HG02623 (cell line): ENCODE results near the gene AUP1.

Source experiments
- ATAC-seq: cut with Tn5 transposase; IDR thresholded peaks from one replicate; pipeline ENCODE4 v1.9.1; 2021; ENCODE audit warnings: moderate library complexity; ENCODE audit not compliant: unreplicated experiment

AUP1 gene

DNA sequence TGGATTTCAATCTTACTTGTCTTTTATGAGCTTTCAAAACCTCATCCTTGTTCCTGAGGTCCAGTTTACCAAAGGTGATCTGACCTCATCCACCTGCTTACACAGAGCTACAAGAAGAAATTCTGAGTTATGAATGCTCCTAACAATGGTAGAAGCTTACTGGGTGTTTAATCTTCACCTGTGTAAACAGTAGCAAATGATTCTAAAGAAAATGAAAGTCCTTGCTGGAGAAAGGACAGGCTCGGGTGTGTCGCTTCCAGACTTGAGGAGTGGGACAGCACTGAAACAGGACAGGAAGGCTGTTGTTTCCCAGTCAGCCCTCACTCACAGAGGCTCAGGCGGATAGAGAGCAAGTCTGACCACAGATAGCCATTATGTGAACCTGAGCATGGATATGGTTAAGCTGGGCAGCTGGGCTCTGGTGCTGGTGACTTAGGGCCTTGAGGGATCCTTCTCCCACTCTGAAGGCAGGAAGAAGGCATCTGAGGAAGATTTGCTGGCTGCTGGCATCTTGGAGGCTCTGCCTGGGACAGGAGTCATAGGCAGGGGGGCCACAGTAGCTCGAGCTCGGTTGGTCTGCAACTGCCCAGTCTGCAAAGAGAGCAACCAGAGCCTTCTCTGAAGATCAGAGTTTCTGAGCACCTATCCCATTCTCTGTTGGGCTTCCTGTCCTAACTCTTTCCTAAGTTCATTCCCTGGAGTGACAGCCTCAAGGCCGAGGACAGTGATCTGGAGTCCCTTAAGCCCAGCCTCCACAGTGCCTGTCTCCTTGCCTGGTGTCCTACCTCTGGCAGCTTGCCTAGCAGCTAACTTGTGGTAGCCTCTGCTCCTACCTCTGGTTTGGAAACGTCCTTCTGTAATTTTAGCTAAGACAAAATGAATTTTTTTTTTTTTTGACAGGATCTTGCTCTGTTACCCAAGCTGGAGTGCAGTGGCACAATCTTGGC lies 29.1 kb upstream of the AUP1 start:
- ATAC-seq, result no peak

- no peak for ATAC-seq
Measured at GRCh38 chr2:74556831-74557370, 27.4 kb upstream of the AUP1 start.

DNA sequence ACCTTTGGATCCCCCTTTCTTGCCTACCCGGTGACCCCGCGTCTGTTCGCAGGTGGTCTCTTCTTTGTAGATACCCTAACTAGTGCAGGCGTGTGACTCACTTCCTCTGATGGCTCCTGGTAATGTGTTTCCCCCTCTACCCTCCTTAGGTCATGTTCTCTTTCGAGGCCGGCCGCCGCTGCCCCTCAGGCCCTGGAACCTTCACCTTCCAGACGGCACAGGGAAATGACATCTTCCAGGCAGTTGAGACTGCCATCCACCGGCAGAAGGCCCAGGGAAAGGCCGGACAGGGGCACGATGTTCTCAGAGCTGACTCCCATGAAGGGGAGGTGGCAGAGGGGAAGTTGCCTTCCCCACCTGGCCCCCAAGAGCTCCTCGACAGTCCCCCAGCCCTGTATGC lies 26.7 kb upstream of the AUP1 start:
- no peak for ATAC-seq

GRCh38 chr2:74555610-74556103 lies 26.2 kb upstream of the AUP1 start:
- ATAC-seq, result no peak

GRCh38 chr2:74554820-74555531 lies 25.5 kb upstream of the AUP1 start:
- peak; percentile 48 for ATAC-seq

GRCh38 chr2:74553892-74554819 lies 24.6 kb upstream of the AUP1 start, which contains the start of the genes DOK1 and LOXL3:
Gene DOK1, plus strand, starts transcription at chr2:74554720. Its CDS starts 35 bp downstream, at chr2:74554755.
Gene LOXL3, minus strand, starts transcription at chr2:74553942. Its CDS starts 1,308 bp downstream, at chr2:74552634.
- ATAC-seq, result peak; percentile 45

- no peak for ATAC-seq
Measured at GRCh38 chr2:74552914-74553811, 23.7 kb upstream of the AUP1 start.

- ATAC-seq, result no peak
Measured at GRCh38 chr2:74551942-74552913, 22.7 kb upstream of the AUP1 start.

- ATAC-seq, result no peak
Measured at GRCh38 chr2:74551530-74551929, 22.0 kb upstream of the AUP1 start.

- ATAC-seq, result no peak
Measured at GRCh38 chr2:74550231-74550630, 20.7 kb upstream of the AUP1 start.

GRCh38 chr2:74548900-74549826 lies 19.7 kb upstream of the AUP1 start:
- no peak for ATAC-seq

- no peak for ATAC-seq
Measured at GRCh38 chr2:74548285-74548899, 18.9 kb upstream of the AUP1 start.

DNA sequence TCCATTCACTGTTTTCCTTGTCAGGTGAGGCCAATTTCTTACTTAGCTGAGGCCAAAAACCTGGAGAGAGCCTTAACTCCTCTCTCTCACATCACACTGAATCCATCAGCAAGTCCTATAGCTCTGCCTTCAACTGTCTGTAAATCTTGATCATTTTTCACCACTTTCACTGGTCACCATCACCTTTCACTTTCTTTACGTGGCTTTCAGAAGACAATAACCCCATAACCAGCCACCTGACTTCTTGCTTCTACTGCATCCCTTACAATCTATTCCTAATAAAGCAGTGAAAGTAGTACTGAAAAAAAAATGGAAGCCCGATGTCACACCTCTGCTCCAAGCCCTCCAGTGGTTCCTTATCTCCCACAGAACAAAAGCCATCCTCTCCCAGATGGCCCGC lies 16.5 kb upstream of the AUP1 start:
- no peak for ATAC-seq

- no peak for ATAC-seq
Measured at GRCh38 chr2:74544634-74545033, 15.1 kb upstream of the AUP1 start.

- ATAC-seq, result no peak
Measured at GRCh38 chr2:74542978-74543377, 13.5 kb upstream of the AUP1 start.

DNA sequence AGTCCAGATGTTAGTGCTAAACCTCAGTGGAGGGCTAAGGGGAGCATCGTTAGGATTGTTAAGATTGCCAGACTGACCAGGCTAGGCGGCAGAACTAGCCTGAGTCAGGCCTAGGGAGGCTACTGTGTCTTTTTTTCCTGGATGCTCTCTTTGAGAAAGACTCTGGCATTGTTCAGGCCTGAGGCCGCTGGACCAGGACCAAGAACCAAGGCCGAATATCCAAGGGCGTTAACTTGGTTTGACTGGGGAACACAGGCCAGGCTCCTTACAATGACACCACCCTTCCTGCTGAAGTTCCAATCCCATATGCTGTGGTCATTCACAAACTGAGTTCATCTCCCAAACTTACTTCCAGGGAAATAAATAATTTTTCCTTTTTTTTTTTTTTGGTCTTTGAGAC lies 10.8 kb upstream of the AUP1 start:
- no peak for ATAC-seq

DNA sequence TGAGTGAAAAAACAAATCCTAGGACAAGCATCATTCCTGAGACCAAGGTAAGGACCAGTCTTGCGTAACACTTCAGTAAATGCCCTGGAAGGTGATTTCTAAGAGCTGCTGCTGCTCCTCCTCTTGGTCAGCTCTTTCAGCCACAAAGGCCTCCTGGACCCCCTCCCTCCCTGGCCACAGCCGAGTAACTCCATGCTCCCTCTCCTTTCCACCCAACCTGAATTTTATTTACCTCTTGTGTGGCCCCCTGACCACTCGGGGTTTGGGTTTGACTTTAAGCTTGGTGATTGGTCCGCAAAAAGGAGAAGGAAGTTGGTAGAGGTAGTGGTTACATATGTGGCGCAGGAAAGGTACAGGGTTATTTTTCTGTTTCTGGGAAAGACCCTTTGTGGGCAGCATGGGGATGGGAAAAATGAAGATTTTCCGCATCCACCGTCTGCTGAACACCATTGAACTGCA lies 9.4 kb upstream of the AUP1 start:
- ATAC-seq, result no peak
